Omental fat pad (tissue), 4 donors: ENCODE results near the gene NKAIN2. TPM values are rescaled to one million over a fixed set of nuclear protein-coding genes. Genes with fewer than 3 reads are reported as not detected.

ENCODE experiments used
- ATAC-seq: fragments of 150-250 bp; one replicate; pipeline ENCODE4 v1.9.1; 2016; ENCODE audit warnings: mild to moderate bottlenecking, moderate library complexity; ENCODE audit not compliant: low FRiP score
- DNase-seq: peaks from one replicate; pipeline ENCODE4 v3.0.0-alpha.2; 2019; ENCODE audit warnings: low spot score
- total RNA-seq, 4 donors: library from RNA; depleted of rRNA; stranded (reverse); fragments of >200 nt; gene quantifications; one replicate each; pipeline ENCODE4 v1.1.0, GENCODE V29; 2016
- TF ChIP-seq, protein P1 (sequence below), 3 donors: fragments of 450-650 bp; IDR thresholded peaks; one replicate each; pipeline ENCODE4 v1.5.1; 2016 to 2017; ENCODE audit warnings: antibody characterized with exemption in 3 of 3, mild to moderate bottlenecking in 3 of 3, moderate library complexity in 2 of 3

The NKAIN2 gene
- total RNA-seq, 4 donors from 2014 or later = not detected

DNA sequence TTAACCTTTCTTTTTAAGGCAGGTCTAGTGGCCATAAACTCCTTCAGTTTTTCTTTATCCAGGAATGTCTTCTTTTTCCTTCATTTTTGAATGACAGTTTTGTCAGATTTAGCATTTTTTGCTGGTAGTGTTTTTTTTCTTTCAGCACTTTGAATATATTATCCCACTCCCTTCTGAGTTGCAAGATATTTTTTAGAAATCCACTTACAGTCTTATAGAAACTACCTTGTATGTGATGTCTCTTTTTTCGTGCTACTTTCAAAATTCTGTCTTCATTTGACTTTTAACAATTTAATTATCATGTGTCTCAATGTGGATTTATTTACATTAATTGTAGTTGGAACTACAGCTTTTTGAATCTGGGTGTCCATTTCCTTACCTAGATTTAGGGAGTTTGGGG, 874.2 kb downstream of the NKAIN2 start:
- ATAC-seq = no peak
- TF ChIP-seq, protein P1, sequence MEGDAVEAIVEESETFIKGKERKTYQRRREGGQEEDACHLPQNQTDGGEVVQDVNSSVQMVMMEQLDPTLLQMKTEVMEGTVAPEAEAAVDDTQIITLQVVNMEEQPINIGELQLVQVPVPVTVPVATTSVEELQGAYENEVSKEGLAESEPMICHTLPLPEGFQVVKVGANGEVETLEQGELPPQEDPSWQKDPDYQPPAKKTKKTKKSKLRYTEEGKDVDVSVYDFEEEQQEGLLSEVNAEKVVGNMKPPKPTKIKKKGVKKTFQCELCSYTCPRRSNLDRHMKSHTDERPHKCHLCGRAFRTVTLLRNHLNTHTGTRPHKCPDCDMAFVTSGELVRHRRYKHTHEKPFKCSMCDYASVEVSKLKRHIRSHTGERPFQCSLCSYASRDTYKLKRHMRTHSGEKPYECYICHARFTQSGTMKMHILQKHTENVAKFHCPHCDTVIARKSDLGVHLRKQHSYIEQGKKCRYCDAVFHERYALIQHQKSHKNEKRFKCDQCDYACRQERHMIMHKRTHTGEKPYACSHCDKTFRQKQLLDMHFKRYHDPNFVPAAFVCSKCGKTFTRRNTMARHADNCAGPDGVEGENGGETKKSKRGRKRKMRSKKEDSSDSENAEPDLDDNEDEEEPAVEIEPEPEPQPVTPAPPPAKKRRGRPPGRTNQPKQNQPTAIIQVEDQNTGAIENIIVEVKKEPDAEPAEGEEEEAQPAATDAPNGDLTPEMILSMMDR (IDR thresholded peaks at IDR 0.05) = no peak
- DNase-seq = no peak

DNA sequence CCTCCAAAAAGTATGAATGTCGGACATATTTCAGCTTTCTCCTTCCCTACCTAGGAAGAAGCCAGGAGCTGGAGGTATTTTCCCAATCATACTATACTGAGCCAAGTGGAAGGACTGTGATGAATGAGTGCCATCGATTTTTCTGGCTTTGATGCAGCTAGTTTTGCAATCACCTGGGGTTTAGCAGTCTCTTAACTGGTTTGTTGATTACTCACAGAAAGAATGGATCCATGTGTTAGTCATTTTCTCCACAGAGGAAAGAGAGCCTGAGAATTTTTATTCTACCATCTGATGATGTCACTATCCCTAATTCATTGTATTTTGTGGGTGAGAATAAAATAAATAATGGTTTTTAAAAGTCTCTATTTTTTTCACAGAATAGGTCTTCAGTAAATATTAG, 875.7 kb downstream of the NKAIN2 start:
- TF ChIP-seq, protein P1 (IDR thresholded peaks at IDR 0.05) = no peak
- DNase-seq (no peak), ATAC-seq (peak; percentile 41)

DNA sequence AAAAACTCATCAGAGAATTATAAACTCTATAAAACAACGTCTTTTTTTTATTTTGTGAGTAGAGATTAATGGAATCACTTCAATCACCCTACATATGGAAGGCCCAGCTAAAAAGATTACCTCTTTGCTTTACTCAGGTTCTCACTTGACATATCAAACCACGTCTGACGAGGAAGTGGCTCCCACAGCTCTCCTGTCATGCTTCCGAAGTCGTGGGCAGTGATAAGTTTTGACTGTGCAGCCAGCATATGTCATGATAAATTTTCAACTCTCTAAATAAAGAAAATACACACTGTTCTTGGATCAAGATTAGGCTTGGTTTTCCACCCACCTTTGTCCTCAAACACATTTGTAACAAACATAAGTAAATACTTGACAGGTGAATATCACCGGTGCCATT, 879.1 kb downstream of the NKAIN2 start:
- ATAC-seq = no peak
- no peak for DNase-seq
- TF ChIP-seq, protein P1 (IDR thresholded peaks at IDR 0.05) = no peak

DNA sequence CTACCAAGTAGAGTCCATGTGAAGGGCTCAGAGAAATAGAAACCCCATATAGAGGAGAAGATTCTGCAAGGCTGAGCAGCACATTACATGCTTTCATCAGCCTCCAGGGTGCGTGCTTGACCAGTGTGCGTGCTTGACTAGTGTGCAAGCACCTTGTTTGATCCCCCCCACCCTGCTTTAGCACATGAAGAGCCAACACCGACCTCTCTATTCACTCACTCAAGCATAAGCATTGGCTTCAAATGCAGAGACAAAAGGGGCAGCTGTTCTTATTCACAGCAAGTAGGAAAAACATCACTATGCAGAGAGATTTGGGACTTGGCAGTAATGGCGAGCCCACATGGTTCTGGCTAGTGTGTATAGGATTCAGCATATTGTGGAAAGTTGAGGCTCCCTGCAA, 879.8 kb downstream of the NKAIN2 start:
- ATAC-seq (no peak), DNase-seq (no peak)
- TF ChIP-seq, protein P1 (IDR thresholded peaks at IDR 0.05) = no peak

DNA sequence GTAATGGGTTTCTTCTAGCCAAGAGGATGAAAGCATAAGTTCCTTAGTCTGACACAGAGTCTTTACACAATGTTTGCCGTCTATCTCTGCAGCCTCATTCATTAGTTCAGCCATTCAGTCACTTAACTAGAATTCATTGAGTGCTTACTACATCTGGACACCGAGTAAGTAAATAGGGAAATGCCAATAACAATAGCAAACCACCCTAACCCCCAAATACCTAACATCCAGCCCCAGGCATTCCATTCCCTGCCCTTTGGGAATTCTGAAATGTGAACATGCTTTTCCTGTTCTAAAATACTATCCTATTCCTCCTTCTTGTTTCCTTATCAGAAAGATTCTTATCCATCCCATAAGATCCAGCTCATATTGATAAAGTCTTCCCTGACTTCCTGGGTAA, 881.0 kb downstream of the NKAIN2 start:
- DNase-seq = no peak
- TF ChIP-seq, protein P1 (IDR thresholded peaks at IDR 0.05) = no peak
- ATAC-seq = no peak

DNA sequence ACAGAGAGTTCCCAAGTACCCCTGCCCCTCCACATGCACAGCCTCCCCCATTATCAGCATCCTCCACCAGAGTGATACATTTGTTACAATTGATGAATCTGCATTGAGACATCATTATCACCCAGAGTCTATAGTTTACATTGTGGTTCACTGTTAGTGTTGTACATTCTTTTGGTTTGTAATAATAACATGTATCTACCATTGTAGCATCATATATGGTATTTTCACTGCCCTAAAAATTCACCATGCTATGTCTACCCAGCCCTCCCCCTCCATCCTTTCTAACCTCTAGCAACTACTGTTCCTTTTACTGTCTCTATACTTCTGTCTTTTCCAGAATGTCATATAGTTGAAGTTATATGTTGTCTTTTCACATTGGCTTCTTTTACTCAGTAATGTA, 884.7 kb downstream of the NKAIN2 start:
- DNase-seq (no peak), ATAC-seq (no peak)
- TF ChIP-seq, protein P1 (IDR thresholded peaks at IDR 0.05) = no peak

DNA sequence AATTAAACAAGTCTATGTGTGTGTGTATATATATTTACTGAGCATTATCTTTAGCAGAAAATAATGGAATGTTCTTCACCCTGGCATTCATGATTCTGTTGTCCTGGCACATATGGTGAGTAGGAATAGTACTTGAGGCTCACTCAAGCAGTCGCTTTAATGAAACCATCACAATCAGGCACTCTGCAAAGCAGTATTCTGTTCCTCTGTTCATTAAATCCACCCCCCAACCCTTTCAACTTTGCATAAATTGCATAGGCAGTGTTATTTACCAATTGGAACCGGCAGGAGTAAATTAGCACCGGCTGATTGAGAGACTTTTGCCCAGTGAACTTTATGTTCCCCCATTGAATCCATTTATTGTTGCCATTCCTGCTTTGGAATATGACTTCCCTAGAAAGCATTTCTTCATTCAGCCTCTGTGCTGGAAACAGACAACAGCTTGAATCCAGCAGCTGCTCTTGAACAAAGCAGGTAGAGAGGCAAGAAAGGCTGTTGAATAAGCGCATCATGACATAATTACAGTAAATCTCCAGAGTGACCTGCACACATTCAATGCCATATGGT, 890.6 kb downstream of the NKAIN2 start:
- TF ChIP-seq, protein P1 (IDR thresholded peaks at IDR 0.05) = no peak
- DNase-seq = no peak
- ATAC-seq = no peak
